Parathyroid adenoma (tissue), 2 donors: ENCODE measurements around the gene TMEM38A.
A peak's percentile ranks its signal among the peaks of the same experiment; 100 is the strongest.
"Not testable (repeated sequence)": the region's sequence is repeated elsewhere in the genome, so short reads cannot be mapped to it uniquely, and the experiment has no call there.

ENCODE experiments used
- H2AFZ ChIP-seq: fragments of 300-600 bp; sonication (generic); one replicate; pipeline ENCODE4 v1.7.0; 2017; ENCODE audit warnings: antibody characterized with exemption, mild to moderate bottlenecking
- H3K27ac ChIP-seq: fragments of 300-600 bp; sonication (generic); one replicate; pipeline ENCODE4 v1.7.0; 2017
- H3K27me3 ChIP-seq: fragments of 300-600 bp; sonication (generic); one replicate; pipeline ENCODE4 v1.7.0; 2017; ENCODE audit warnings: low read length; ENCODE audit not compliant: control insufficient read depth, insufficient read depth
- H3K36me3 ChIP-seq: fragments of 300-600 bp; sonication (generic); one replicate; pipeline ENCODE4 v1.7.0; 2017; ENCODE audit warnings: low read length; ENCODE audit not compliant: control insufficient read depth, insufficient read depth
- H3K4me1 ChIP-seq: fragments of 300-600 bp; sonication (generic); one replicate; pipeline ENCODE4 v1.7.0; 2017; ENCODE audit warnings: control low read depth
- H3K4me2 ChIP-seq: fragments of 300-600 bp; sonication (generic); one replicate; pipeline ENCODE4 v1.7.0; 2017; ENCODE audit warnings: low read length
- H3K4me3 ChIP-seq: fragments of 300-600 bp; sonication (generic); one replicate; pipeline ENCODE4 v1.7.0; 2017; ENCODE audit warnings: low read depth, low read length
- H3K79me2 ChIP-seq: fragments of 300-600 bp; sonication (generic); one replicate; pipeline ENCODE4 v1.7.0; 2017; ENCODE audit warnings: control low read depth
- H3K9ac ChIP-seq: fragments of 300-600 bp; sonication (generic); one replicate; pipeline ENCODE4 v1.7.0; 2017; ENCODE audit warnings: mild to moderate bottlenecking
- H3K9me3 ChIP-seq: fragments of 300-600 bp; sonication (generic); one replicate; pipeline ENCODE4 v1.7.0; 2017; ENCODE audit warnings: low read length; ENCODE audit not compliant: control insufficient read depth
- CTCF ChIP-seq: fragments of 300-600 bp; sonication (generic); IDR thresholded peaks from one replicate; pipeline ENCODE4 v1.7.0; 2017; ENCODE audit warnings: antibody characterized with exemption, mild to moderate bottlenecking
- donor health status: primary hyperparathyroidism.

Gene TMEM38A

GRCh38 chr19:16721051-16721450 lies 60.1 kb downstream of the TMEM38A start:
- Histone ChIP-seq H3K4me3 (no peak overlapping the region), H3K27ac (no peak overlapping the region), H3K9ac (no peak overlapping the region), H3K4me1 (no peaks in the 10 kb centered on the region), H3K4me2 (peak overlapping the region; percentile 51), H3K9me3 (no peaks in the 10 kb centered on the region), H2AFZ (no peak overlapping the region), H3K27me3 (no peaks in the 10 kb centered on the region), H3K36me3 (no peaks in the 10 kb centered on the region), H3K79me2 (no peaks in the 10 kb centered on the region)
- TF ChIP-seq CTCF = no peak

GRCh38 chr19:16722591-16722990 lies 61.7 kb downstream of the TMEM38A start:
- Histone ChIP-seq H3K4me3 (no peak overlapping the region), H3K27ac (no peak overlapping the region), H3K4me1 (no peaks in the 10 kb centered on the region), H3K4me2 (no peak overlapping the region), H3K79me2 (no peaks in the 10 kb centered on the region), H3K36me3 (no peaks in the 10 kb centered on the region), H2AFZ (no peak overlapping the region), H3K9me3 (no peaks in the 10 kb centered on the region), H3K9ac (no peak overlapping the region), H3K27me3 (no peaks in the 10 kb centered on the region)
- TF ChIP-seq CTCF = no peak

GRCh38 chr19:16726916-16727315 lies 66.0 kb downstream of the TMEM38A start:
- Histone ChIP-seq H2AFZ (no peak overlapping the region), H3K4me2 (no peak overlapping the region), H3K79me2 (no peaks in the 10 kb centered on the region), H3K27me3 (no peaks in the 10 kb centered on the region), H3K27ac (no peak overlapping the region), H3K4me1 (no peaks in the 10 kb centered on the region), H3K9ac (no peak overlapping the region), H3K36me3 (no peaks in the 10 kb centered on the region), H3K4me3 (no peak overlapping the region), H3K9me3 (no peaks in the 10 kb centered on the region)
- TF ChIP-seq CTCF = no peak

GRCh38 chr19:16735650-16736266 lies 74.8 kb downstream of the TMEM38A start:
- H3K4me2 ChIP-seq, H2AFZ ChIP-seq, H3K27ac ChIP-seq, H3K9me3 ChIP-seq, H3K27me3 ChIP-seq, H3K9ac ChIP-seq, H3K4me1 ChIP-seq, H3K79me2 ChIP-seq, H3K36me3 ChIP-seq, H3K4me3 ChIP-seq: not testable (repeated sequence)

- H3K9me3 ChIP-seq = no peaks in the 10 kb centered on the region
- no peak overlapping the region for H3K4me3 ChIP-seq
- no peaks in the 10 kb centered on the region for H3K4me1 ChIP-seq
- no peak for TF ChIP-seq CTCF
- H3K27me3 ChIP-seq = no peaks in the 10 kb centered on the region
- no peak overlapping the region for H3K4me2 ChIP-seq
- no peak overlapping the region for H3K9ac ChIP-seq
- no peaks in the 10 kb centered on the region for H3K79me2 ChIP-seq
- H3K27ac ChIP-seq = no peak overlapping the region
- H3K36me3 ChIP-seq = no peaks in the 10 kb centered on the region
- H2AFZ ChIP-seq = no peak overlapping the region
Observed at GRCh38 chr19:16736709-16737108, 75.8 kb downstream of the TMEM38A start.
